CD4-positive, alpha-beta T cell treated with Interleukin-6 at 100 ng/mL for 8 hours (primary cell): ENCODE data around the gene HOXA5.

ENCODE experiments used
- DNase-seq: peaks from one replicate; pipeline ENCODE4 v3.0.0-alpha.2; 2020; ENCODE audit warnings: mixed read lengths, low spot score

The HOXA5 gene

GRCh38 chr7:27143023-27143949 lies at the start of gene HOXA5:
Gene HOXA5 (minus strand): TSS chr7:27143681. CDS start chr7:27143607, 74 bp downstream.
- no peak for DNase-seq

DNA sequence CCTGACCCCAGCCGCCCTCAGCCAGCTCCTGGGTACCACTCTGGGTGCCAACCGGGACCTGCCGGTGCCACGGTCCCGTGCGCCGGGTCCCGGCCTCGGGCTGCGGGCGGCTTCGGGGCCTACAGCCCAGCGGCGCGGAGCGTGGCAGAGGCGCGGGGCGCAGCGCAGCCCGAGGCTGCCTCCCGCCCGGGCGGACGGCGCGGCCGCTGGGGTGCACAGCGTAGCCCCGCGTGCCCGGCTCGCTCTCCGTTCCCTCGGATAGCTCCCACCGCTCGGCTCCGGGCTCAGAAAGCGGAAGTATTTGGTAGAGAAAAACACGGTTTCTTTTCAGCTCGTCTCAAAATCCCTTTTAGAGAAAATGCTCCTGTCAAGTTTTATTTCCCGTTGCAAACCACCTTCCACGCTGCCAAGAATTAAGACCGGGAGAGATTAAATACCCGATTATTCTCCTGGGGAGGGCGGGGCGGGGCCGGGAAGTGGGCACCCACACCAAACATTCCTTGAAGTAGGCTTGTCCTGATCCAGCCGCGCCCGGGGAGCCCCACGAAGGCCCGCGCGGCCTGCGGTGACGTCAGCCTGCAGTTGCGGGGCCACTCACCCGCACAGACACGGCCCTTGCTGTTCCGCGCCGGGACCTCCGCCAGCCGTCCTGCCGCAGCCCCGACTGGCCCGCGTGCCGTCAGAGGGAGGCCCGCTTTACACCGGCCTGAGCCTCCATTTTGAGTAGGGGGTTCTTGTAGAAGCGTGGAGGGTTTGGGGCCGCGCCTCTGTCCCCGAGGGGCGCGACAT lies 49.3 kb upstream of the HOXA5 start:
- no peak for DNase-seq

DNA sequence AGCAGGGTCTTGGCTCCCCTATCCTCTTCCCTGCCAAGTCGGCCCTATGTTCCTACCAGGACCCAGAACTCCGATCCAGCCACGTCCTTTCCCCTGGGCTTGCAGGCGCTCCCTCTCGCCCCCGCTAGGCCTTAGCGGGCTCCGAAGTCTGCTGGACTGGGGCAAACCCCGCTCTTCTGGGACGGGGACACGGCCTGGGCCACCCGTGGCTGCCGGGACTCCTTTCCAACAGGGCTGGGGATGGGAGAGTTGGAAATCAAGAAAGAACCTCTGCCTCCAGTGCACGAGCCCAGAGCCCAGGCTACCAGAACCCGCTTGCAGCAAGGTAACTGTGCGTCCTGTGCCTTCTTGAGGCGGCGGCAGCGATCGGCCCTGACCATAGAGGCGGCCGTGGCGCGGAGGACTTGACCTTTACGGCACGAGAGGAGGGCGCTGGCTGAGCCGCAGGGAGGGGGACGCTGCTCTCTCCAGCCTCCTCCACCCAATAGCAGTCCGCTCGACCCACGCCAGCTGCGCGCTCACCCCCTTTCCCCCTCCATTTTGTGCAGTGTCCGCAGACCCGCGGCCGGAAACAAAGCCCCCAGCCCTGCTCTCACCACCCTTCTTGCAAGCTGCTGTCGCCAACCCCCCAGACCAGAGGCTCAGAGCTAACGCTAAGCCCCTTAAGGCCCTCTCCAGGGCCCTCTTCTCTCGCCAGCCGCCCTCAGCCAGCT lies 48.5 kb upstream of the HOXA5 start:
- no peak for DNase-seq

GRCh38 chr7:27191161-27191731 lies 47.8 kb upstream of the HOXA5 start:
- DNase-seq, result no peak

- no peak for DNase-seq
These were observed 46.7 kb upstream of the HOXA5 start for GRCh38 chr7:27189997-27190748.

DNA sequence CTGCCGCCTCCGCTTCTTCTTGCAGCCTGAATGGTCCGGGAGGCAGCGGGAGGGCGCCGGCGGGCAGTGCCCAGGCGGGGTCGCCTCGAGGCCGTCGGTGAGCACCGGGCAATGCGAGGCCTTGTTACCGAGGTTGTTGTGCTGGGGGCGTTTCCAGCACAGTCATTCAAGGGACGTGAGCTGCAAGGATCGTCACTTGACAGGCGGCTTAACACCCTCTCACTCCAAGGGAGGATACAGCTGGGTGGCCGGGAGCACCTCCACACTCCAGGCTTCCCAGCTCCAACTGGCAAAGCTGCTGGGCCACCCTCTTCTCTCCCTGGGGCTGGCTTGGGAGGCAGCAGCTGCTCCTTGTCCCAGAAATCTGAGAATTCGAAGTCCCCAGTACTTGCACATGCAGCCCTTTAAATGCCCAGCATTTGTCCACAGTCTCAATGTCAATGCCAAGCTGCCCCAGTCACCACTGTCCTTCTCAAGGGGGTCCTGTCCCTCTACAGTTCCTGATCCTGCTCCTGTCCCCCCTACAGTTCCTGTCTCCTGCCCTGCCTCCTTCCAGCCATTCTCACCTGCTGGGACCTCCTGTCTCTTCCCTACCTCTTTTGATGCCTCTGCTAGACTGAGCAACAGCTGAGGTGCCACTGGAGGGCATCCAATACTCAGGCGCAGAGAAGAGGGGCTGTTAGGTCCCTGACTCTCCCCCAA lies 46.0 kb upstream of the HOXA5 start:
- DNase-seq, result no peak

DNA sequence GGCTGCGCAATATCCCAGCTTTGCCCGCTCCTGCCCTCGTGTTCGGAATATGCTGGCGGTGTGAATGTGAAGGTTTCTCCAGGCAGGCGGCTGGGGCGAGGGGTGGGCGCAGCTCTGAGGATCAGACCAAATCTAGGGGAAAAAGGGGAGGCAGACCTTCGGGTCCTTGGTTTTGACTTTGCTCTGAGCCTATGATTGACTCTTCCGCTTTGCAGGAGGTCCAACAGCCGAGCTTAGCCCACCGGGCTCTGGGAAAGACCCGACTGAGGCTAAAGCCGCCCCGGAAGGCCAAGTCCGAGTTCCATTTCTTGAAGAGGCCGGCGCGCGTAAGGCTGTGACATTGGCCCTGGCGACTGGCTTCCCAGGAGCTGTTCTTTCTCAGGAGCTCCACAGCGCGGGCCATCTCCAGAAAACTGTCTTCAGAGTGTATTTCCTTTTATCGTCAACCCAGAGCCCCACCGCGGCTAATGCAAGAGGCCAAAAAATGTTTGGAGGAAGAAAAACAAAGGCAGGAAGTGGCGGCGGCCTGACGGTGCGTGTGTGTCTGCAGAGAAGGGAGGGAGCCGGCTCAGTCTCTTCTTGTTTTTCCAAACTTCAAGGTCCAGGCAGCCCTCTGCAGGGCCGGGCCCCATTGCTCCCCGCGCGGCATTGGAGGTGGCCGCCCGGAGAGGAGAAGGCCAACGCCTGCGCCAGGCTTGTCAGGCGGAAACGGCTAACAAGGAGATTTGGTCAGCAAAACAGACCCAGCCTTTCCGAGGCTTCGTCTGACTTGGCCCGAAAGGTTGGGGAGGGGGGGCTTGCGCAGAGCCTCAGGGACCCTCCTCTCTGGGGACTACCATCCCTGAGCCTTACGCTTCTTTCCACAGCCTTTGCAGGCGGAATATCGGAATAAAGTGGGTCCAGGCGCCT lies 45.2 kb upstream of the HOXA5 start:
- DNase-seq, result peak; percentile 49

- DNase-seq, result no peak
These were observed 44.2 kb upstream of the HOXA5 start for GRCh38 chr7:27187475-27188385.

DNA sequence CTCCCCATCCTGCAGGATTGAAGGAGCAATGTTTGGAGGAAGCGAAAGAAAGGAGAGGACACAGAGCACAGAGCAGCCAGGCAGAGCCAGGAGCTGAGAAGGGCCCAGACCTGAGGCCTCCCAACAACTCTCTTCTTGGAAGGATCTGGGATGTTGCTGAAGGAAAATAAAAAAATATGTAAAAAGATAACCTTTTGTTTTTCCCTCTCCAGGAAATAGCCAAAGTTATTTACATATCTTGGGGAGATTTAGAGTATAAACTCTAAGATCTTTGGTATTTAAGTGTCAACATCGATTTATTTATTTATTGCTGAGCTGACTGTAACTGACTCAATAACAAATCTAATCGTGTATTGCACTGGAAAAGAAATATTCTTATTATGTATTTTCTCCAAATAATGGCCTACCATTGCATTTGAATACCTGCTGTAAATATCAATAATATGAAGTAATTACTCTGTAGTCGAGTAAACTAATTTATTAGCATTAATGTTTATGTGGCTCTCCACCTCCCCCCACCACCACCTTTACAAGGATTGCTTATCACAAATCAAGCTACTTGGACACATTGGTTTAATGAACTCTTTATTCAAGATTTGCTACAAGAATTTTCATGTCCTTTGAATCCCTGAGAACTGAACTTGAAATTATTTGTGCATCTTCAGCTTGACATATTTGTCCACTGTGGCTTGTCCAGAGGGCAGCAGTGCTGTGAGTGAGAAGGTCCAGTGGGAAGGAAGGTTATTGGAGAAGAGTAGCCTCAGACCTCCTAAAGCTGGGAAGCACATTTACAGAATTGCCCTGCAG lies 43.4 kb upstream of the HOXA5 start:
- no peak for DNase-seq

DNA sequence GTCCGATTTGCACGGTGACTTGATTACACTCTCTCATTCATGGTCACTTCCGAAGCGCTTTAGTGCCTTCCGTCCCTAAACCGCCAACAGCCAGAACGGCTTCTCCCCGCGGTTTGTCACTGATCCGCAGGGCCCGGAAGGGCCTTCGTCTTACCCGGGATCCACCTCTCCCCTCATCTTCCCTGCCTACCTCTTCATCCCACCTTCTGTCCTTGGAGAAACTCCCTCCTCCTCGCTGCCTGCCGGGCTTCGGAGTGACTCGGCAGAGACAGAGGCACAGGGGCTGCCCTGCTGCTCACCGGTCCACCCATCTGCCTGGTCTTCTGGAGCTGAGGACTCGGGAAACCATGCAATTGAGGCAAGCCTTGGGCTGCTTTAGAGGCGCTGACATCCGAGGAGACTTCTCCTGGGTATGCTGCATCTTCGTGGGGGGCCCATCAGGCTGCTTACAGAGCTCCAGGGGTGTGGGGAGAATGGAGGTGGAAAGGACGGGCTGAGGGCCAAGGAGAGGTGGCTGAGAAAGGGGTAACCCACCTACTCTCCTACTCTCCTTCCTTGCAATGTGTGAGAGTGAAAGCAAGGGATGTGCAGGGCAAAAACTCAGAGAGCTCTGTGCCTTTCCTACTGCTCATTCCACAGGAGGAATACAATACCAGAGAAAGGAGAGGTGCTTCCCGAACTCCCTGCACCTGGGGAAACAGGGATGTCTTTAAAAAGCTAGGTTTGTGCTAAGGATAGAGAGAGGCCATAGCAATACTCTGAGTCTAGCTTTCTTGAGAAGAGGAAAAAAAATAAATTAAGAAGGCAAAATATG lies 42.6 kb upstream of the HOXA5 start:
- no peak for DNase-seq

GRCh38 chr7:27185013-27185853 lies 41.8 kb upstream of the HOXA5 start, which contains the start of gene HOXA11:
Gene HOXA11 (minus strand): TSS chr7:27185232. CDS start chr7:27185144, 88 bp downstream.
- no peak for DNase-seq

DNA sequence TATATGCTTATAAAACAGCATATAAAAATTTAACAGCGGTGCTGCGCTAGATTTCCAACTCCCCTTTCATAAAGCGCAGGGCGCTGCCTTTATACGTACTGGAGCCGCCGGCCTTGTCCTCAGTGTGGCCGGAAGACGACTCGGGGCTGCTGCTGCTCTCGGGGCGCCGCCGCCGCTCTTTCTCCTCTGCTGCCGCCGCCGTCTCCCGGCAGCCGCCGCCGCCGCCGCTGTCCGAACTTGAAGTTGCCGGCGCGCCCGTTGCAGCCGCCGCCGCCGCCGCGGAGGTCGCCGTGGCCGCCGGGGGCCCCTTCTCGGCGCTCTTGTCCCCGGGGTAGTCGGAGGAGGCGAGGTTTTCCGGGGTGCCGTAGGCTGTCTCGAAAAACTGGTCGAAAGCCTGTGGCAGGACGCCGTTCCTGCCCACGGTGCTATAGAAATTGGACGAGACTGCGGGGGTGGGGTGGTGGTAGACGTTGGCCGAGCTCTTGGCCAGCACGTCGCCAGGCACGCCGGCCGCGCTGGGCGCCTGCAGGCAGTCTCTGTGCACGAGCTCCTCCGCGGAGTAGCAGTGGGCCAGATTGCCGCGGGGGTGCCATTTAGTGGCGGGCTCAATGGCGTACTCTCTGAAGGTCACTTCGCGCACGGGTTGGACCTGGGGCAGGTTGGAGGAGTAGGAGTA lies 41.0 kb upstream of the HOXA5 start:
- no peak for DNase-seq

DNA sequence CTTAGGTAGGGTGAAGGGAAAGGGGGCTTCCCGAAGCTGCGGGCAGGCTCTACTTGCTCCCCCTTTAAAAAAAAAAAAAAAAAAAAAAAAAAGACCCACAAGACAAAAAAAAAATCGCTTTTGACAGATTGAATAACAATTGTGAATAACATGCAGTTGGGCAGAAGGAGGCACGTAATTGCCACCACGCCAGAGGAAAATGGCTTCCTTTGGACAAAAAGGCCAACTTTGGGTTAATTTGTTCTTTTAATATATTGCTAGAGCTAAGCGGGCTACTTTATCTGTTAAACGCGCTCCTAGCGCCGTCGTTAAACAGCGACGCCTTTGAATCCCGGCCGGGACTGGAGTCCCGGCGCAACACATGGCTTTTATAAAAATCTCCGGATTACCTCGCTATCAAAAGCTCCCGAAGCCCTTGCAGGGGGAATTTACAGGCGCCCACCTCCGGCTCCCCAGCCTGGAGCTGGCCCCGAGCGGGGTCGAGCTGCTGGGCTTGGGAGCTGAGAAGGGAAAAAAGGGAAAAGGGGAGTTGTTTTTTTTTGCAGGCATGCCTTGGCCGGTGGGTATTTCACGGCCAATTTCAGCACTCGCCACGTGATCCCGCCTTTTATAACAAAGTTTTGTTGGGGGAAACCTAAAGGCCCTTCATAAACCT lies 40.3 kb upstream of the HOXA5 start:
- DNase-seq, result no peak

- no peak for DNase-seq
These were observed 39.6 kb upstream of the HOXA5 start for GRCh38 chr7:27182861-27183681.
